GM23338 (cell line): ENCODE data around the gene TREML2. TPM values are rescaled to one million over a fixed set of nuclear protein-coding genes. Genes with fewer than 3 reads are reported as not detected.

Experiments used
- EZH2 ChIP-seq: fragments of 200-600 bp; sonication (generic); IDR thresholded peaks from one replicate; pipeline ENCODE4 v1.8.0; 2017; ENCODE audit warnings: antibody characterized with exemption, mild to moderate bottlenecking, low read depth; ENCODE audit not compliant: unreplicated experiment
- EZH2phosphoT487 ChIP-seq: fragments of 200-600 bp; sonication (generic); IDR thresholded peaks from one replicate; pipeline ENCODE4 v1.8.1; 2018; ENCODE audit warnings: antibody characterized with exemption; ENCODE audit not compliant: unreplicated experiment
- NANOG ChIP-seq: IDR thresholded peaks from 2 replicates; pipeline ENCODE4 v1.6.1; 2016; ENCODE audit warnings: antibody characterized with exemption, borderline replicate concordance
- POLR2AphosphoS5 ChIP-seq: IDR thresholded peaks from 2 replicates; pipeline ENCODE4 v1.6.1; 2016; ENCODE audit warnings: antibody characterized with exemption, low read depth
- ZNF331 ChIP-seq: fragments of 250-450 bp; sonication (Bioruptor Pico); IDR thresholded peaks from 2 replicates; pipeline ENCODE4 v1.5.0; 2020; ENCODE audit warnings: low read depth, mild to moderate bottlenecking, moderate library complexity
- polyA plus RNA-seq: library from polyadenylated mRNA; unstranded; fragments of >200 nt; fragmentation: Nextera tagmentation; extraction: Ambion mirVana; gene quantifications from 2 replicates; pipeline ENCODE4 v1.2.1, GENCODE V29; 2016
- small RNA-seq: library from RNA; depleted of rRNA; stranded (forward); fragments of <200 nt; gene quantifications from one replicate; pipeline ENCODE3, GENCODE V24; 2014; ENCODE audit warnings: low replicate concordance
- total RNA-seq: library from RNA; depleted of rRNA; stranded (reverse); fragments of >200 nt; shearing (Covaris generic); gene quantifications from 2 replicates; pipeline ENCODE4 v1.2.3, GENCODE V29; 2014; rRNA removed
- TF ChIP-seq, protein P1 (sequence below): IDR thresholded peaks from one replicate; pipeline ENCODE4 v1.6.1; 2018; ENCODE audit warnings: antibody characterized with exemption; ENCODE audit not compliant: unreplicated experiment

TREML2 gene
- total and polyA plus RNA-seq, 2 experiments from 2014 or later = 0.07 TPM; not detected in 1

DNA sequence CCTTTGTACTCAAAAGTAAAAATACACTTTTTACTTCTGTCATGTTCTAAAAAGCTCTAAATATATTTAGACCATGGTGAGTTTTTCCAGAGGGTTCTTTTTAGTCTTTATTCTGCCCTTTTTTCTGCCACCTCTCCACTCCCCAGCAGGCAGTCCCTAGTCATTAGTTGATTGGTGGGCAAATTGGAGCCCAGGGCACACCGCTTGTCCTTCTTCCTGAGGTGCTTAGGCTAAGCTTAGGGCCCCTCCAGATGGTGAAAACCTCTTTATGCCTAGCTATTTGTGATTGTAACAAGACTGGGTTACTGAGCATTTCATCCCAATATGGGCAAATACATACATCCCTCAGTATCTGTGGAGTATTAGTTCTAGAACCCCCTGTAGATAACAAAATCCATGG, 53.0 kb downstream of the TREML2 start (continued):
- TF ChIP-seq, protein P1, sequence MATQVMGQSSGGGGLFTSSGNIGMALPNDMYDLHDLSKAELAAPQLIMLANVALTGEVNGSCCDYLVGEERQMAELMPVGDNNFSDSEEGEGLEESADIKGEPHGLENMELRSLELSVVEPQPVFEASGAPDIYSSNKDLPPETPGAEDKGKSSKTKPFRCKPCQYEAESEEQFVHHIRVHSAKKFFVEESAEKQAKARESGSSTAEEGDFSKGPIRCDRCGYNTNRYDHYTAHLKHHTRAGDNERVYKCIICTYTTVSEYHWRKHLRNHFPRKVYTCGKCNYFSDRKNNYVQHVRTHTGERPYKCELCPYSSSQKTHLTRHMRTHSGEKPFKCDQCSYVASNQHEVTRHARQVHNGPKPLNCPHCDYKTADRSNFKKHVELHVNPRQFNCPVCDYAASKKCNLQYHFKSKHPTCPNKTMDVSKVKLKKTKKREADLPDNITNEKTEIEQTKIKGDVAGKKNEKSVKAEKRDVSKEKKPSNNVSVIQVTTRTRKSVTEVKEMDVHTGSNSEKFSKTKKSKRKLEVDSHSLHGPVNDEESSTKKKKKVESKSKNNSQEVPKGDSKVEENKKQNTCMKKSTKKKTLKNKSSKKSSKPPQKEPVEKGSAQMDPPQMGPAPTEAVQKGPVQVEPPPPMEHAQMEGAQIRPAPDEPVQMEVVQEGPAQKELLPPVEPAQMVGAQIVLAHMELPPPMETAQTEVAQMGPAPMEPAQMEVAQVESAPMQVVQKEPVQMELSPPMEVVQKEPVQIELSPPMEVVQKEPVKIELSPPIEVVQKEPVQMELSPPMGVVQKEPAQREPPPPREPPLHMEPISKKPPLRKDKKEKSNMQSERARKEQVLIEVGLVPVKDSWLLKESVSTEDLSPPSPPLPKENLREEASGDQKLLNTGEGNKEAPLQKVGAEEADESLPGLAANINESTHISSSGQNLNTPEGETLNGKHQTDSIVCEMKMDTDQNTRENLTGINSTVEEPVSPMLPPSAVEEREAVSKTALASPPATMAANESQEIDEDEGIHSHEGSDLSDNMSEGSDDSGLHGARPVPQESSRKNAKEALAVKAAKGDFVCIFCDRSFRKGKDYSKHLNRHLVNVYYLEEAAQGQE = no peak
- TF ChIP-seq ZNF331 (CRISPR knock-in tag) (no peak), EZH2phosphoT487 (no peak), POLR2AphosphoS5 (no peak), EZH2 (no peak), NANOG (no peak)

Small RNA genes within 50 kb of the gene (small RNA-seq; reads per million reads assigned to genes)
- not detected for gene AL391903.2
- 0.20 reads per million for gene RNA5SP207

Other genes with a start within 250 kb of the TREML2 start
- 1.2 and 2.4 TPM in 2 replicates for gene UNC5CL, start 161.9 kb downstream of the TREML2 start, total RNA-seq
- 0.57 and 0.87 TPM in 2 replicates for gene UNC5CL, start 161.9 kb downstream of the TREML2 start, polyA plus RNA-seq
- not detected in 2 replicates for gene TSPO2, start 158.7 kb downstream of the TREML2 start, total RNA-seq
- gene TSPO2, start 158.7 kb downstream of the TREML2 start, polyA plus RNA-seq = 0.31 TPM in 1 of 2 replicates, not detected in the other
- not detected in 2 replicates for gene APOBEC2, start 147.9 kb downstream of the TREML2 start, total RNA-seq
- 0.77 and 2.4 TPM in 2 replicates for gene APOBEC2, start 147.9 kb downstream of the TREML2 start, polyA plus RNA-seq
- gene OARD1, start 128.8 kb downstream of the TREML2 start, total RNA-seq = 25.9 and 33.1 TPM in 2 replicates
- gene OARD1, start 128.8 kb downstream of the TREML2 start, polyA plus RNA-seq = 49.9 and 60.8 TPM in 2 replicates
- 35.7 and 39.1 TPM in 2 replicates for gene NFYA, start 128.2 kb downstream of the TREML2 start, total RNA-seq
- gene NFYA, start 128.2 kb downstream of the TREML2 start, polyA plus RNA-seq = 10.2 and 10.8 TPM in 2 replicates
- not detected in 2 replicates for gene TREML1, start 46.8 kb downstream of the TREML2 start, total RNA-seq
- not detected in 2 replicates for gene TREML1, start 46.8 kb downstream of the TREML2 start, polyA plus RNA-seq
- gene TREM2, start 38.0 kb downstream of the TREML2 start, total RNA-seq = not detected in 2 replicates
- not detected in 2 replicates for gene TREM2, start 38.0 kb downstream of the TREML2 start, polyA plus RNA-seq
- not detected in 2 replicates for gene TREML4, start 27.2 kb upstream of the TREML2 start, total RNA-seq
- gene TREML4, start 27.2 kb upstream of the TREML2 start, polyA plus RNA-seq = not detected in 2 replicates
- gene TREM1, start 85.5 kb upstream of the TREML2 start, total RNA-seq = not detected in 2 replicates
- gene TREM1, start 85.5 kb upstream of the TREML2 start, polyA plus RNA-seq = not detected in 2 replicates
- gene NCR2, start 134.5 kb upstream of the TREML2 start, total RNA-seq = not detected in 2 replicates
- gene NCR2, start 134.5 kb upstream of the TREML2 start, polyA plus RNA-seq = not detected in 2 replicates